Stimulated activated CD8-positive, alpha-beta memory T cell treated with anti-CD3 and anti-CD28 coated beads, Interleukin-7, amount 100 ng/mL, for 4 hours (primary cell): ENCODE results near the gene DYNLT1.
"Not testable (repeated sequence)": the region's sequence is repeated elsewhere in the genome, so short reads cannot be mapped to it uniquely, and the experiment has no call there.

ENCODE experiments used
- DNase-seq, 2 donors: peaks; one replicate each; pipeline ENCODE4 v3.0.0-alpha.2; 2020; ENCODE audit warnings: low read depth in 2 of 2

The DYNLT1 gene

DNA sequence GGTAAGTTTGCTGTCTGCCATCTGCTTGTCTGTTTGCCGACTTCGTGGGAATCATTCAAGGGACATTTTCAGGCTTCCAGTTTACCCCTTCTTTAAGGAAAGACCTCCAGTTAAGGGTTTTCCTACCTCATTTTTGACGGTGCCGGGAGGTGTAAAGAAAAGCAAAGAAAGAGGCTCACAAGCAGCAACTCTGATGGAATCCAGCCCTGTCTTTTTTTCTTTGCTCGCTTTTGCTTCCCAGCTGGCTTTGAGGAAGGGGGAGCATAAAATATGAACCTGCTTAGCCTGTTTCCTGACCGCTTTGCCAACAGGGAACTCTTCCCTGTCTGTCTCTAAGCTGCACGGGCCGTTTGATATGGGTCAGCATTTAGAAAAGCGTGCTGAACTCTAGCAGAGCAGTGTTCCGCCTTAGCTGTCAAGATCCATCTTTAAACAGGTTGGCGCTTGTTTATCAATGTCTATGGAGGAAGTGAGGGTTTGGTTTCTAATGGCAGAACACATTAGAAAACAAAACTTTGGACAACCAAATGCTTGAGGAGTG is 19.2 kb upstream of the DYNLT1 start:
- no peak for DNase-seq

DNA sequence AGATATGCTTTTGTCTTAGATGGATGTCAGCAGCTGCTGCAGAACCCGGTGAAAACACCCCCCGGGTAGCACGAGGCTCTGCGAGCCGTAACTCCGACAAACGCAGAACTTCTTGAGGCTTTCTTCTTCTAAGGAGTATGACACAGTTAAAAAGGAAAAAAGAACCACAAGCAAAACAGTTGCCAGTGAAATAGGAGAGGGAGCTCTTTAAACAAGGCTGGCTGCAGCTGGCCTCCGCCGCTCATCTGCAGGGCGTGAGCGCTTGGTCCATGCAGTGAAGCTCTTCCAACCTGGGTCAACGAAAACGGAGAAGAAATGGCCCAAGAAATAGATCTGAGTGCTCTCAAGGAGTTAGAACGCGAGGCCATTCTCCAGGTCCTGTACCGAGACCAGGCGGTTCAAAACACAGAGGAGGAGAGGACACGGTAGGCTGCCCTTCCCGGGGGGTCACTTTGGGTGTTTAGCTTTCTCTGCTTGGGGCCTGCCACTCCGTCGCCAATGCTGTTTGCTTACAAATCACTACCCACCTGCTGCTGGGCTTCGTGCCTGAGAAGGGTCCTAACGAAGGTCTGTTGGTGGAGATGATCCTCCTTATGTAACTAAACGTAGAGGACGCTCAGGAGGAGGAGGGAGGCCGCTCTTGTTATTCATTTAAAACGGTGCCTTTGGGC is 18.5 kb upstream of the DYNLT1 start:
- DNase-seq: no peak

DNA sequence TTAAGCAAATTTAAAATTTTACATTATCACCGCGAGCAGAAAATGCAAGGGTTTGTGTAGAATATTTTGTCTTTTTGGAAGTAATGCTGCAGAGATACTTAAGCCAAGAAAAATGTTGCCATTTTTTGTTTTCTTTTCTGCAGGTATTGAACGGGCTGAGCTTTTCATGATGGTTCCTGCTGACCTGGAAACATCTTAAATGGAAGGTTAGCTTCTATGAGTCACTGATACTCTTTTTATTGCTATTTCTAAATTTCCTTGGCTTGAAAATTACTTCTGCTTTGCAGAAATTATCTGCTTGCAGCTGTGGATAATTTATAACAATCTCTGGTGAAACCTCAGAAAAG is 18.0 kb upstream of the DYNLT1 start:
- no peak for DNase-seq

DNA sequence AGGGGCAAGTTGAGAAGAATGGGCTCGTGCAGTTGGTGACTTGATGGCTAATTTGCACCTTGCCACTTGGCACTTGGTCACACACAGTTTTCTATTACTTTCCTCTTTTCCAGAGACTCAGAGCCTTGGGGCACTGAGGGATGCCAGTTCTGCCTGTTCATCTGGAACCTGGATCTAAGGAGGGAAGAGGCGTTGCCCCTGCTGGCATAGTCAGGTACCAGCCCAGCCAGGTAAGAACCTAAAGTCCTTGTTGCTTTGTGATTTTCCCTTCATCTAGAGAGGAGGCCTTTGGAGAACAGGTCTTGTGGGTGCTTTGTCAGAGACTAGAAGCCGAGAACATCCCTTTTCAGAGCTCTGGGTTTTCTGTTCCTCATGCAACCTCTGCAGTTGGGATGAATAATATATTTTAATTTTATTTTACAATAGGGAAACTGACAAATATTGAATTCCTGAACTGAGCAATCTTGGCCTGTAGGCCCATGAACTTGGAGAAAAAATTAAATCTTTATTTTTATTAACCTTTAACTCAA is 16.7 kb upstream of the DYNLT1 start:
- DNase-seq: no peak

DNA sequence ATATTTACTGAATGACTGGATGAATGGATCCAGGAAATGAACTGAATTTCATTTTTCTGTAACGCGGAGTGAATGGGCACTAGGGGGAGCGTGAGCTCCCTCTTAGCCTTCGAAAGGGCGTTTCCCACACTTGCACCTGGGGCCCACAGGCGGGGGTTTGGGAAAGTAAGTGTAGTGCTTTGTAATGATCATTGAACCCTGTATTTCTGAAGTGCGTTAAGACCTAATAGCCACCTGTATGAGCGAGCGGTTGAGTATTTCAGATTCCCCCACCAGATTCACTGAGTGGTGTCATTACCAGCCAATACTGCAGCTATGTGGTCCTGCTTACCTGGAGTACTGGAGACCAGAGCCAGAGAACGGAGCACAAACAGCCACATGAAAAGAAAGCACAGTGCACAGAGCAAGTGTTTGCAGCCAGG is 15.8 kb upstream of the DYNLT1 start:
- DNase-seq: no peak

DNA sequence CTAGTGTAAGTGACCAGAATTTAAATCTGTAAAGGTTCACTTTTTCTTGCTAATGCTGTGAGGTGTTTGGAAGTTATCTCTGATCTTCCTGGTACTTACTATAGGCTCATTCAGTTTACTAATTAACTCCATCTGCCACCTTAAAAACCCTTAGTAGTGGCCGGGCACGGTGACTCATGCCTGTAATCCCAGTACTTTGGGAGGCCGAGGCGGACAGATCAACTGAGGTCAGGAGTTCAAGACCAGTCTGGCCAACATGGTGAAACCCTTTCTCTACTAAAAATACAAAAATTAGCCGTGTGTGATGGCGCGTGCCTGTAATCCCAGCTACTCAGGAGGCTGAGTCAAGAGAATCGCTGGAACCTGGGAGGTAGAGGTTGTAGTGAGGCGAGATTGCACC is 12.4 kb upstream of the DYNLT1 start:
- not testable (repeated sequence) for DNase-seq

DNA sequence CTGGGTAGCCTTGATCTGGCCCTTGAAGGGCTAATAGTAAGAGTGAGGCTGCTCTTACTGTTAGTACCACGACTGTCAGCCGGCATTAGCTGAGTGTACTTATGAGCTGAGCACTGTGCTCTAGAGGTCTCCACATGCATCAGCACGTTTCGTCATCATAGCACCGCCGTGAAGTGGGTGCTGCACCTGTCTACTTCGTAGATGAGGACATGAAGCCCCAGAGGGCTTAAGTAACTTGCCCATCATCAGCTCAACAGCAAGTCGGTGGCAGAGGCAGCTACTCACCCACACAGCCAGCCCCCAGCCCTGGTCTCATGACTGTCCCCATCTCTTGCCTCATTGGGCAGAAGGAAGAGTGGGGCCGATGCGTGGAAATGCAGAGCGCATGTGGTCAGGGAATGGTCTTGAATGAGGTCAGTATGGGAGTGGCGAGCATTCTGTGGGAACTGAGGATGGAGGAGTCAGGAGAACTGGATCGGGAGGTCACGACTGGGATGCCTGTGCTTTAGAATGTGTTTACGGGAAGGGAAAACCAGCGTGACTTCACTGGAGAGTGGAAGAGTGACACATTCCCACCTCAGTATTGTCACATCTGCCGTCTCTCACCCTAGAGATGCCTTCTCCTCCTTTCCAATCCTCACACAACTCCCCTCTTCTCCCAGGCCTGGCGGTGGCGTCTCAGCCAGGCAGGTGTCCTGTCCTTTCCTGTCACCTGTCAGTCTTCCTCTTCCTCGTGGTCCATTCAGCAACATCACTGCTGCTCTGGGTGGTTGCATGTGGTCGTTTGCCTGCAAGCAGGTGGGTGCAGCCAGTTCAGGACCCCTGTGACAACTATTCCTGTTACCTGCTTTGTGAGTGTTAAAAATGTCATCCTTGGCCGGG is 11.3 kb upstream of the DYNLT1 start:
- DNase-seq: no peak

DNA sequence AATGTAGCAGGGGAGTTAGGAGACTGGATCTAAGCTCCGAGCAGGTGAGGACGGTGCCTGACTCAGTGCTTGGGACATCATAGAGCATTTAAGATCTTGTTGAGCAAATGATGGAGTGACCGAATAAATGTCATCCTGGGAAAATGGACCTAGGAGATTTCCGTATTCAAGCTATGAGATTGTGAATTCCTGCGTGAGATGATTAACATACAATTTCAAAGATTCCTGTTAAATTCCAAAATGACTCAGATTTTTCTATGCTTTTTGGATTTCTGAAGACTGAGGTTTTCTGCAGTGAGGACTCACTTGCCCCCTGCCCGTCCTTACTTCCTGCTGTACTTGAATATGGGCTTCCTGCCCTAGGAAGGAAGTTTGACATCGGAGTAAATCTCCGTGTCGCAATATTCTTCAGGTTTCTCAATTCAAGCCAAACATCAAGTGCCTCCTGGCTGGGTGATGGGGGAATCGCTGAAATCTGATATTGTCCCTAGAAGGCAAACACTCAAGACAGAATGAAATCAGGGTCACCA is 10.5 kb upstream of the DYNLT1 start:
- no peak for DNase-seq

DNA sequence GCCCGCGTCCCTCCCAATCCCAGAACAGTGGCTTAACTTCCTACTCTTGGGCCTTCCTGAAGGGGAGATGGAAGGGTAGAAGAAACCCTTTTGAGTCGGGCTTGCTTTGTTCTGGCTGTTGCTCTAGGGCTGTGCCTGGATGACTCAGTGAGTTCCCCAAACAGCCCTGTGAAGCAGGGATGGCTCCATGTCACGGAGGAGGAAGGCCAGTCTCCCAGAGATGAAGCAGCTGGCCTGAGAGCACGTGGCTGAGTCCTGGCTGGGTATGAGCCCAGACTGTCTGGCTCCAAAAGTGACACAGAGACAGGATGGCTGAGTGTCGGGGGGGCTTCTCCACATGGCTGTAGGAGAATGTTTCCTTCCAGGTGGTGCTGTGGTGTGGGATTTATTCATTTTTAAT is 10.0 kb upstream of the DYNLT1 start:
- DNase-seq: no peak

DNA sequence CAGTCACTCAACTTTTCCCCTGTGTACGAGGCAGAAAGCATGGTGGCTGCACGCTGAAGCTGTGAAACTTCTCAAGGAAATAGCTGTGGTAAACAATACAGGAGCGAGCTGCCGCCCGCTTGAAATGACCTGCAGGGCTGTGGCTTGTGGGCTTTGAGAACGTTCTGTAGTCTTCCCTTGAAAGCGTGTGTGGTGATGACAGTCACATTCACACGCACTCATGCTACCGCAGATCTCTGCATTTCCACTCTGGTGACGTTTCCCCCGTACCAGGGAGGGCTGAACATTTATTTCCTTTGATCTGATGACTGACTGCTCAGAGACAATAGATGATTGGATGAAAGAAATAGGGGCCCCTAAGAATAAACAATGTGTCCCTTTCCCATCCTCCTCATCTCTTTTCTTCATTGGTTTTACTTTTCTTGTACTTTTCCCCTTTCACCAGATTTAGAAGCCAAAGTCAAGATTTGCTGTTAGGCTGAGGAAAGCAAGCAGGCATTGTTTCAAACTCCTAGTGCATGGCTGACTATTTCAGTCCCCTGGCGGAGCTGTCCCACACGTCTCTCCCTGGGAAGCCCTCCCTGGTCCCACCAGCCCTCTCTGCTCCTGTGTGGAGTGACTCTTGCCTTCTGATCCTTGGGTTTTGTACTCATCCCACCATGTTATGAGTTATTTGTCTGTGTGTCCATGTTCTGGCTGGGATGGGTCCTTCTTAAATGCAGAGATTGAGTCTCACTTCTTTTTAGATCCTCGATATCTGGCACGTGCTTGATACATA is 9.2 kb upstream of the DYNLT1 start:
- DNase-seq: peak; percentile 84 to 91

DNA sequence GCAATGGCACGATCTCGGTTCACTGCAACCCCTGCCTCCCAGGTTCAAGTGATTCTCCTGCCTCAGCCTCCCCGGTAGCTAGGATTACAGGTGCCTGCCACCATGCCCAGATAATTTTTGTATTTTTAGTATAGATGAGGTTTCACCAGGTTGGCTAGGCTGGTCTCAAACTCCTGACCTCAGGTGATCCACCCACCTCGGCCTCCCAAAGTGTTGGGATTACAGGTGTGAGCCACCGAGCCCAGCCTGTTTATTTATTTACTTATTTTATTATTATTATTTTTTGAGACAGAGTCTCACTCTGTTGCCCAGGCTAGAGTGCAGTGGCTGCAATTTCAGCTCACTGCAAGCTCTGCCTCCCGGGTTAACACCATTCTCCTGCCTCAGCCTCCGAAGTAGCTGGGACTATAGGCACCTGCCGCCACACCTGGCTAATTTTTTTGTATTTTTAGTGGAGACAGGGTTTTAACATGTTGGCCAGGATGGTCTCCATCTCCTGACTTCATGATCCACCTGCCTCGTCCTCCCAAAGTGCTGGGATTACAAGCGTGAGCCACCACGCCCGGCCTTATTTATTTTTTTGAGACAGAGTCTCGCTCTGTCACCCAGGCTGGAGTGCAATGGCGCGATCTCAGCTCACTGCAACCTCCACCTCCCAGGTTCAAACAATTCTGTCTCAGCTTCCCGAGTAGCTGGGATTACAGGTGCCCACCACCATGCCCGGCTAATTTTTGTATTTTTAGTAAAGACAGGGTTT is 7.6 kb upstream of the DYNLT1 start:
- not testable (repeated sequence) for DNase-seq

DNA sequence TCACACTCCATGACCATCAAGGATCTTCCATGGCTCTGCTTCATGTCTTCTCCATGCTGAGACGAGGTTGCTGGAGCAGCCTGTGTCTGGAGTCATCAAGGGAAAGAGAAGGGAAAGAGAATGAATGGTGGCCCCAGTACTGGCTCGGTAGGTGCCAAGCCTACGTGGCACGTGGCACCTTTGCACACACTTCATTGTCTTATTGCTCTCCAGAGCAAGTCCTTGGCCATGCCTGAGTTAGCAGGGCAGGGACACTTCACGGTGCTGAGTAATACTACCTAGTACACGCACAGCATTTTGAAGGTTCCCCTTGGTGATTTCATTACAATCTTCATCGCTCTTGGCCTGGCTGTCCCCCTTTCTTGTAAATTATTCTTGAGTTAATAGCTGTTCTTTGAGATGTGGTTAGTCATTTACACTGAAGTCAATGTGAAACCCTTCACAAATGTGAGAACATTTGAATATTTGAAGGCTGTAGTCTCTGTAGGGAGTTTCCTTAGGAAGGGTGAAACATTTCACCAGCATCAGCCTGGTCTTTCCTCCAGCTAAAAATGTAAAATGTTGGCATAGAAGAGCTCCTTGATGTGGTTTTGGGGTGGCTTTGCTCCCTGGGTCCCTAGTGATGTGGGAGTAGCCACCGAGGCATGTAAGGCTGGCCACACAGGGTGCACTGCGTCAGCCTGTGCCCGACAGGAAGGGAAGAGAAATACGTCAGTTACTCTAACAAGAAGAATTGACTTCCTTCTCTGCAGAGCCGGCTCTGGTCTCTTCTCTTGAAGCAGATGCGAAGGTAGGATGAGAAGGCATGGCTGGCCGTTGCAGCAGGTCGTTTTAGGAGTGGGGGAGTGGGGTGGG is 5.0 kb upstream of the DYNLT1 start, which contains the start of gene SYTL3:
Gene SYTL3 (plus strand): TSS at position 766 of the 855 bp plus-strand sequence. CDS start 13,215 bp downstream, outside the sequence.
- DNase-seq: peak; percentile 61 to 66

DNA sequence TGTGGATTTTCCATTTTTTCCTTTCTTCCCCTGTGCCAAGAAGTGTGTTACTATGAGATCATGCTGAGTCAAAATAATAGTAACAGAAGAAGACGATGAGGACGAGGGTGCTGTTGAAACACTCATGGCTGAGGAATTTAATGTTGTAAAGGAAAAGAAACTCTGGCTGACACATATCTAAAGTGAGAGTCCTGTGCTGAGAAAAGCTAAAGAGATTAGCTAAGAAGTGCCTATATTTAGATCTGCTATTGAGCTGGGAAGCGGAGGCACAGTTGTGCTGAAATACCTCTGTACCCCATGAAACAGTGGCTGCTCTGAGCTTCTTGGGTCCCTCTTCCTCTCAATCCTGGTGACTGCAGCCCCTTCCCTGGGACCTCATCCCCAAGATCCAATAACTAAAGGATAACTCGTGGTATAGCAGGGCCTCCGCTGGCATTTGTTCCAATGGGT is 4.2 kb upstream of the DYNLT1 start:
- DNase-seq: no peak

DNA sequence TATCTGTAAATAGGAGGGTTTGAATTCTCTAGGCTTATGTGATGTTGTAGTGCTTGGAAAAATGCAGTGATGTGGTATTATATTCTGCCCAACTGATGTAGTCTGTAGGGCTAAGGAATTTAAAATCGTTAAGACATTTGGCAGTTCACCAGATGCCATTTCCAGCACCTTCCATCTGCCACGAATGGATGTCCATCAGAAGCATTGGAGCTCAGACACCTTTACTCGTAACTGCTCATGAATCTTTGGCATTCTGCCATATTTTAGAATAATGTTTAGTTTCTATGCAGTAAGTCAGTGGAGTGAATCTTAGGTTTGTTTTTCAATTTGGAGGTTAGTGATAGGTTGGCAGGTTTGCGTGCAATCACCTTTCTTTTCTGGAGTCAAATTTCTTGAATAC is 3.0 kb upstream of the DYNLT1 start:
- DNase-seq: no peak

DNA sequence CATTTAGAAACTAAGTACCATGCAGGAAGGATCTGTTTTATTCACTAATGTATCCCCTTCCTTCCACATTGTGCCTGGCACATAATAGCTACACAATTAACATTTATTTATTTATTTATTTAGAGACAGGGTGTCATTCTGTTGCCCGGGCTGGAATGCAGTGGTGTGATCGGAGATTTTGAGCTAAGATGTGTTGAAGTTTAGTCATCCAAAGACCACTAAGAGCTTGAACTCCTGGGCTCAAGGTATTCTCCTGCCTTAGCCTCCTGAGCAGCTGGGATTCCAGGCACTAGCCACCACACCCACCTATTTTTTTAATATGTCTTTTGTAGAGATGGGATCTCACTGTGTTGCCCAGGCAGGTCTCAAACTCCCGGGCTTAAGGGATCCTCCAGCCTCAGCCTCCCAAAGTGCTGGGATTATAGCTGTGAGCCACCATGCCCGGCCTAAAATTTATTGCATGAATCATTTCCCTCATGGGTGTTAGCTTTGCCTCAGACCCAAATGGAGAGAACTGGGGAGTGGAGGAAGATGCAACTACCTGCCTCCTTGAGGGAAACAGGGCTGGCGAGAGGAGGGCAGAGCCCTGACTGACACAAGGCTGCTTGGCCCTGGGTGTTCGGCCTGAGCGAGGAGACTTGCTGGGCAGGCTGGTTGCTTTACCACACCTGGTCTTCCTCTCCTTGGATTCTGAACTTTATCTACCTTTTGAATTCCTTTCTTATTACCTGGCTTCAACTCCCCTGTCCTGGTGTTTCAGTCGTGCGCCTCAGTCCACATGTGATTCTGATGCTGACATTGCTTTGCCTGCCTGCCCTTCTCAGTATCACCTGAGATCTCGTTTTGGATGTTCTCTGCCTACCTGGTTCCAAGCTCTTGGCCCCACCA is 1.7 kb upstream of the DYNLT1 start:
- DNase-seq: no peak

DNA sequence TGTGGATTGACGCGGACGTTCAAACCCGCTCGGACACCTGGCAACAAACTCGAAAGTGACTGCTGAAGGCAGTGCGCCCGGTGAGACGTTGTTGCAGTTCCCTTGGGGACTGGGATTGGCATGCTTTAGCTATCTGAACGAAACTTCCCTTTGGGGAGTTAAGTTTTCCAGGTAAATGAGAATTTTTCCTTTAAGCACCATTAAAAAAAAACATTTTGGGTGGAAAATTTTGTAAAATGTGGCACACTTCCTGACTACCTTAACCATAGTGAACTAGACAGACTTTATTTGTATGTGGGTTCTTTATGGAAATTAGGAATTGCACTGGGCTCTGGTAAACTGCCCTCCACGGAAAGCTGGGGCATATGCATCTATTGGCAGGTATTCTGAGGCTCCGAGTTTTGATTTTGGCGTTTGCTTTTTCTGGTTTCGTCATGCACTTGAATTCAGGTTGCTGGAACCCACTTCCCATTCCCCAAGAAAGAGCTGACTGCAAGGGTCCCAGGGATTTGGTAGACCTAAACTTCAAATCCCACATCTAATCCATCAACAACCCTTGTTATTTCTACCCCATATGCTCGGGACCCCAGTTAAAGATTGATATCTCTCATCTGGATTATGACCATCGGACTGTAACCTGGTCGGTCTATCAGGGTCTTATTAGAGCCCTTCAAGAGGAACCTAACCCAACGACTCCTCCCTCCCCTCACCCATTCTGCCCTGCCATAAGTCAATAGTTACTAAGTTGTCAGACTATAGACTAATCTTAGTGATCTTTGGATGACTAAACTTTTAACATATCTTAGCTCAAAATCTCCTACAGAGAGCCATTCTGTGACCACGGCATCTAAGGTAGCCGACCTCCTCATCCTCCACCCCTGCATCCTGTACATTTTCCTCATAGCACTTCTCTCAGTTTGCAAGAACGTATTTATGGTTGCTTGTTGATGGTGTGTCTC is 800 bp upstream of the DYNLT1 start:
- no peak for DNase-seq

DNA sequence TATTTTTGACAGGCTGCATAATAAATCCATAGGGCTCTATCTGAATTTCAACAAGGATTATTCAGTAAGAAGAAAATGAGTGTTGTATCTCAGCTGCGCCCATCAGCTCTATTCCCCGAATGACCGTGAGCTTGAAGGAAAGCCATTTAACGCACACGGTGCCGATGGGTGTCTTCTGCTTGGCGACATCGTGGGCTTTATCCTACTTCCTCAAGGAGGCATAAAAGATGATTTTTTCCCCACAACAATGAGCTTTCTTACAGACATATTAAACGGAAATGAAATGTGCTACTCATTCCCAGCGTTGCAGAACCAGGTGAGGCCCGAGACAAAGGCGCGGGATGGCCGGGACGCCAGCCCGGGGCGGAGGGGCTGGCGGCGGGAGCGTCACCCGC is 710 bp downstream of the DYNLT1 start:
- no peak for DNase-seq
